K562 (cell line): Measurements from ENCODE around the gene CALML6.

Source experiments
- MEF2A ChIP-seq: IDR thresholded peaks from 2 replicates; pipeline ENCODE4 v1.6.1; 2011; ENCODE audit warnings: low read depth, mild to moderate bottlenecking, low read length, moderate library complexity; ENCODE audit not compliant: control insufficient read depth
- TF ChIP-seq, protein P1 (sequence below), 2 experiments: fragments of 450-650 bp; formaldehyde crosslinking in 1 of 2; IDR thresholded peaks; 2 replicates each; pipeline versions ENCODE4 v1.4.0 to v1.6.1; 2014 to 2020; ENCODE audit warnings: mild to moderate bottlenecking in 2 of 2, borderline replicate concordance in 1 of 2, low read depth in 1 of 2

GRCh38 chr1:1899967-1900327 is 15.1 kb upstream of the CALML6 start:
- TF ChIP-seq MEF2A: no peak
- TF ChIP-seq, protein P1, sequence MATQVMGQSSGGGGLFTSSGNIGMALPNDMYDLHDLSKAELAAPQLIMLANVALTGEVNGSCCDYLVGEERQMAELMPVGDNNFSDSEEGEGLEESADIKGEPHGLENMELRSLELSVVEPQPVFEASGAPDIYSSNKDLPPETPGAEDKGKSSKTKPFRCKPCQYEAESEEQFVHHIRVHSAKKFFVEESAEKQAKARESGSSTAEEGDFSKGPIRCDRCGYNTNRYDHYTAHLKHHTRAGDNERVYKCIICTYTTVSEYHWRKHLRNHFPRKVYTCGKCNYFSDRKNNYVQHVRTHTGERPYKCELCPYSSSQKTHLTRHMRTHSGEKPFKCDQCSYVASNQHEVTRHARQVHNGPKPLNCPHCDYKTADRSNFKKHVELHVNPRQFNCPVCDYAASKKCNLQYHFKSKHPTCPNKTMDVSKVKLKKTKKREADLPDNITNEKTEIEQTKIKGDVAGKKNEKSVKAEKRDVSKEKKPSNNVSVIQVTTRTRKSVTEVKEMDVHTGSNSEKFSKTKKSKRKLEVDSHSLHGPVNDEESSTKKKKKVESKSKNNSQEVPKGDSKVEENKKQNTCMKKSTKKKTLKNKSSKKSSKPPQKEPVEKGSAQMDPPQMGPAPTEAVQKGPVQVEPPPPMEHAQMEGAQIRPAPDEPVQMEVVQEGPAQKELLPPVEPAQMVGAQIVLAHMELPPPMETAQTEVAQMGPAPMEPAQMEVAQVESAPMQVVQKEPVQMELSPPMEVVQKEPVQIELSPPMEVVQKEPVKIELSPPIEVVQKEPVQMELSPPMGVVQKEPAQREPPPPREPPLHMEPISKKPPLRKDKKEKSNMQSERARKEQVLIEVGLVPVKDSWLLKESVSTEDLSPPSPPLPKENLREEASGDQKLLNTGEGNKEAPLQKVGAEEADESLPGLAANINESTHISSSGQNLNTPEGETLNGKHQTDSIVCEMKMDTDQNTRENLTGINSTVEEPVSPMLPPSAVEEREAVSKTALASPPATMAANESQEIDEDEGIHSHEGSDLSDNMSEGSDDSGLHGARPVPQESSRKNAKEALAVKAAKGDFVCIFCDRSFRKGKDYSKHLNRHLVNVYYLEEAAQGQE (IDR thresholded peaks at IDR 0.05; ENCODE audit: borderline replicate concordance): no peak
- TF ChIP-seq, protein P1 (CRISPR knock-in tag; IDR thresholded peaks at IDR 0.05; ENCODE audit: low read depth): no peak
